HG03196 (cell line): ENCODE data around the gene MZF1.

Experiments
- ATAC-seq: cut with Tn5 transposase; IDR thresholded peaks from one replicate; pipeline ENCODE4 v1.9.1; 2021; ENCODE audit not compliant: unreplicated experiment

Gene MZF1

GRCh38 chr19:58556622-58557220 lies 16.4 kb downstream of the MZF1 start:
- no peak for ATAC-seq

- no peak for ATAC-seq
These were observed 17.1 kb downstream of the MZF1 start for GRCh38 chr19:58555920-58556621.

- no peak for ATAC-seq
These were observed 17.7 kb downstream of the MZF1 start for GRCh38 chr19:58555369-58555885.

GRCh38 chr19:58554494-58555368 lies 18.4 kb downstream of the MZF1 start, which contains the start of gene CHMP2A:
Gene CHMP2A, minus strand, starts transcription at chr19:58555105. Its CDS starts 893 bp downstream, at chr19:58554212.
- ATAC-seq = peak; percentile 25

GRCh38 chr19:58553799-58554493 lies 19.2 kb downstream of the MZF1 start:
- ATAC-seq = no peak

- ATAC-seq = no peak
These were observed 20.5 kb downstream of the MZF1 start for GRCh38 chr19:58552655-58553054.

- no peak for ATAC-seq
These were observed 21.3 kb downstream of the MZF1 start for GRCh38 chr19:58551577-58552471.

GRCh38 chr19:58551123-58551497 lies 22.0 kb downstream of the MZF1 start:
- no peak for ATAC-seq

GRCh38 chr19:58550362-58551122 lies 22.6 kb downstream of the MZF1 start:
- ATAC-seq = no peak

- ATAC-seq = no peak
These were observed 23.3 kb downstream of the MZF1 start for GRCh38 chr19:58549664-58550361.

GRCh38 chr19:58548859-58549663 lies 24.1 kb downstream of the MZF1 start:
- ATAC-seq = no peak

- ATAC-seq = no peak
These were observed 25.5 kb downstream of the MZF1 start for GRCh38 chr19:58547323-58548312.

GRCh38 chr19:58546019-58546530 lies 27.1 kb downstream of the MZF1 start:
- no peak for ATAC-seq

GRCh38 chr19:58545286-58546018 lies 27.7 kb downstream of the MZF1 start:
- ATAC-seq = no peak

- peak; percentile 39 for ATAC-seq
These were observed 28.4 kb downstream of the MZF1 start for GRCh38 chr19:58544591-58545285.
